Bronchial epithelial cell (primary cell): Measurements from ENCODE around the gene KNDC1. TPM values are rescaled to one million over a fixed set of nuclear protein-coding genes. Genes with fewer than 3 reads are reported as not detected.

Experiments
- DNase-seq: peaks from one replicate; pipeline ENCODE4 v3.0.0-alpha.2; 2010; ENCODE audit warnings: low read depth
- FAIRE-seq: peaks from 2 replicates; lab custom pipeline; 2011; peaks lifted over from hg19 to GRCh38; lab: Jason Lieb, UNC
- H3K27me3 ChIP-seq: 2 replicates; pipeline ENCODE4 v1.5.1; 2011; ENCODE audit warnings: low read length; ENCODE audit not compliant: control insufficient read depth, insufficient read depth
- H3K36me3 ChIP-seq: 2 replicates; pipeline ENCODE4 v1.5.1; 2011; ENCODE audit warnings: low read length; ENCODE audit not compliant: control insufficient read depth, insufficient read depth
- H3K4me3 ChIP-seq: 2 replicates; pipeline ENCODE4 v1.5.1; 2011; ENCODE audit warnings: mild to moderate bottlenecking, low read depth, low read length, control low read depth
- CTCF ChIP-seq: IDR thresholded peaks from 2 replicates; pipeline ENCODE4 v1.5.1; 2011; ENCODE audit warnings: mild to moderate bottlenecking, moderate library complexity, low read length, control low read depth, inconsistent platforms; ENCODE audit not compliant: insufficient read depth, severe bottlenecking
- total RNA-seq: library from RNA; depleted of rRNA; stranded (reverse); fragments of >200 nt; gene quantifications from 2 replicates; pipeline ENCODE4 v1.2.1, GENCODE V29; 2014

The KNDC1 gene
- total RNA-seq, 1 donor from 2014 or later = under 0.01 TPM

- no peak for TF ChIP-seq CTCF
- FAIRE-seq = no peak
Observed at GRCh38 chr10:133158437-133158755, 1.6 kb upstream of the KNDC1 start.

GRCh38 chr10:133158756-133159610 lies 1.0 kb upstream of the KNDC1 start:
- no peak for FAIRE-seq
- no peaks in the 10 kb centered on the region for H3K36me3 ChIP-seq
- peaks cover 8% of the 10 kb centered on the region for H3K27me3 ChIP-seq
- TF ChIP-seq CTCF = no peak
- no peak for DNase-seq
- H3K4me3 ChIP-seq = no peak overlapping the region

More at GRCh38 chr10:133158437-133158755, 1.6 kb upstream of the KNDC1 start:
- DNase-seq = no peak
- H3K36me3 ChIP-seq = no peaks in the 10 kb centered on the region
- H3K4me3 ChIP-seq = no peak overlapping the region
- peaks cover 8% of the 10 kb centered on the region for H3K27me3 ChIP-seq

- Histone ChIP-seq H3K4me3 (no peak overlapping the region), H3K27me3 (peaks cover 8% of the 10 kb centered on the region), H3K36me3 (no peaks in the 10 kb centered on the region)
- FAIRE-seq (no peak), DNase-seq (no peak)
- TF ChIP-seq CTCF = no peak
Observed at GRCh38 chr10:133159611-133159949, 439 bp upstream of the KNDC1 start.

GRCh38 chr10:133160826-133161471 lies 930 bp downstream of the KNDC1 start:
- no peak for DNase-seq
- TF ChIP-seq CTCF = no peak
- peaks cover 8% of the 10 kb centered on the region for H3K27me3 ChIP-seq
- peak overlapping the region; percentile 29 for H3K4me3 ChIP-seq
- no peak for FAIRE-seq
- H3K36me3 ChIP-seq = no peaks in the 10 kb centered on the region

- DNase-seq = no peak
- Histone ChIP-seq H3K27me3 (peaks cover 8% of the 10 kb centered on the region), H3K36me3 (no peaks in the 10 kb centered on the region), H3K4me3 (no peak overlapping the region)
- no peak for FAIRE-seq
- no peak for TF ChIP-seq CTCF
Observed at GRCh38 chr10:133161486-133162109, 1.6 kb downstream of the KNDC1 start.
